ENCODE measurements around the gene ZNF197. TPM values are rescaled to one million over a fixed set of nuclear protein-coding genes. Genes with fewer than 3 reads are reported as not detected.

The ZNF197 gene
- total RNA-seq, 5 donors from 2014 or later (not counting 1 experiment from before 2014, with no cell fraction given), result 8.2 to 16.0 (median 14.4) TPM

DNA sequence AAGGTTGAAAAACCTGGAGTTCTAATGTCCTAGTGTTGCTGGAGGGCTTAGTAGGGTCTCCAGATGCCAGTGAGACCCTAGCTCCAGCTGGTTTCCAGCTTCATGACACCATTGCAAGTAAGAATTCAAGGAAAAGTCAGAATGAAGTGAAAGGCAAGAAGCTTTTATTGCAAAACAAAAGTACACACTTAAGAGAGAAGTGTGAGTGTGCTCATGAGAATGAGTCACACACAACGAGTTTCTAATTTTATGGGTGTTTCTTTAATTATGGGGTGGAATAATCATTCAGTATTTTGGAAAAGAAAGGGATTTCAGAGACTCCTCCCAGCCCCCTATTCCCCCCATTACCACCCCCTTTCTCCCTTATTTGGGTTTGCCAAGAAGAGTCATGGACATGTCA, 63.1 kb downstream of the ZNF197 start:
- Mint-ChIP-seq H3K27ac (no peak overlapping the region), H3K4me3 (no peak overlapping the region), H3K27me3 (peaks cover 51 to 58% of the 10 kb centered on the region in 2 donors), H3K9me3 (peaks cover 25 to 52% (median 37%) of the 10 kb centered on the region in 3 donors), H3K4me1 (peaks cover 10 to 20% (median 19%) of the 10 kb centered on the region in 3 donors), H3K36me3 (peaks cover 16% of the 10 kb centered on the region)
- Histone ChIP-seq H3K27ac (ENCODE audit: low read length) (no peak overlapping the region), H3K4me3 (ENCODE audit: control insufficient read depth in 1 of 2, extremely low read depth in 1 of 2, low read length in 1 of 2) (no peak overlapping the region), H3K9me3 (peaks cover 6% of the 10 kb centered on the region), H3K4me1 (ENCODE audit: control insufficient read depth in 1 of 2, extremely low read depth in 1 of 2, insufficient read depth in 2 of 2, low read length in 2 of 2) (peaks cover 0 to 9% of the 10 kb centered on the region in 2 experiments), H3K27me3 (replicated peaks in 1 of 2; ENCODE audit: control insufficient read depth in 2 of 2, extremely low read depth in 1 of 2, insufficient read depth in 2 of 2, low read length in 1 of 2) (peaks cover 0 to 17% of the 10 kb centered on the region in 2 experiments), H3K36me3 (ENCODE audit: control insufficient read depth in 2 of 2, extremely low read depth in 1 of 2, insufficient read depth in 1 of 2, low read length in 1 of 2) (peaks cover 0 to 3% of the 10 kb centered on the region in 2 donors)
- no CpG with 5 or more reads among the region's 1 CpG for WGBS (ENCODE audit: insufficient coverage)
- no peak for ATAC-seq (replicated peaks in 1 of 4)
- POLR2A ChIA-PET, result no interaction called here
- DNase-seq, result no peak
- CTCF ChIA-PET, result no interaction called here

Other genes with a start within 250 kb of the ZNF197 start
- 10 to 100 TPM; 14.1 to 34.8 (median 29.6) TPM for gene ZNF445, start 147.4 kb upstream of the ZNF197 start, total RNA-seq
- gene ZKSCAN7, start 69.8 kb upstream of the ZNF197 start, total RNA-seq, result 1 to 10 TPM; 1.3 to 6.0 (median 4.2) TPM
- under 1 TPM; 0.23 to 0.95 (median 0.60) TPM for gene ZNF660, start 40.1 kb upstream of the ZNF197 start, total RNA-seq
- 1 to 10 TPM; 2.2 to 3.5 (median 3.0) TPM for gene ZNF35, start 23.7 kb downstream of the ZNF197 start, total RNA-seq
- gene ZNF502, start 87.6 kb downstream of the ZNF197 start, total RNA-seq, result 1 to 10 TPM; 1.9 to 4.6 (median 2.7) TPM
- gene ZNF501, start 104.6 kb downstream of the ZNF197 start, total RNA-seq, result 1 to 10 TPM in 4 of 5 donors, under 1 TPM in 1; 0.65 to 7.5 (median 4.6) TPM
- gene KIAA1143, start 136.6 kb downstream of the ZNF197 start, total RNA-seq, result 10 to 100 TPM; 28.5 to 32.8 (median 29.9) TPM
- under 1 TPM; 0.26 to 0.82 (median 0.43) TPM for gene KIF15, start 136.8 kb downstream of the ZNF197 start, total RNA-seq
- 10 to 100 TPM; 14.8 to 33.0 (median 25.3) TPM for gene TMEM42, start 236.9 kb downstream of the ZNF197 start, total RNA-seq
- gene TGM4, start 249.6 kb downstream of the ZNF197 start, total RNA-seq, result not detected